Stimulated activated CD8-positive, alpha-beta memory T cell treated with anti-CD3 and anti-CD28 coated beads, Interleukin-4, amount 100 ng/mL, for 4 hours (primary cell): ENCODE results near the gene KIF16B.

ENCODE experiments used
- DNase-seq, 2 donors: peaks; one replicate each; pipeline ENCODE4 v3.0.0-alpha.2; 2020; ENCODE audit warnings: low read depth in 2 of 2, low spot score in 1 of 2

KIF16B gene

DNA sequence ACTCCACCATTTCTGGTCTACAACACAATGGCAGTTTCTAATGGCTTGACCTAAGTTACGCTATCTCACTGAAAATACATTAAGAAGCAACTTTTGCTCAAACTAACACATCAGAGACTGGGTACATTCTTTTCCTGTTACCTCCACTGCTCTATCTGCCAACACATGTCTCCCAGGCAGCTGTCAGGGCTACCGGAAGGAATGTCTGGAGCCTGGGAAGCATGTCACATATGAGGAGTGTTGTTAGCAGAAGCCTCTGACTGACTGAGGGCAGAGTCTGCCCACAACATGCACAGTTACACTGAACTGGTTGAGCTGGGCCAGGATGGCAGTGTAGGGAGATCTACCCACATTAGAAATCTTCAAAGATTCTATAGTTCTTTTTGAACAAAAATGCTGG, 264.5 kb downstream of the KIF16B start:
- DNase-seq = no peak

GRCh38 chr20:16302818-16303217, 270.4 kb downstream of the KIF16B start:
- no peak for DNase-seq

DNA sequence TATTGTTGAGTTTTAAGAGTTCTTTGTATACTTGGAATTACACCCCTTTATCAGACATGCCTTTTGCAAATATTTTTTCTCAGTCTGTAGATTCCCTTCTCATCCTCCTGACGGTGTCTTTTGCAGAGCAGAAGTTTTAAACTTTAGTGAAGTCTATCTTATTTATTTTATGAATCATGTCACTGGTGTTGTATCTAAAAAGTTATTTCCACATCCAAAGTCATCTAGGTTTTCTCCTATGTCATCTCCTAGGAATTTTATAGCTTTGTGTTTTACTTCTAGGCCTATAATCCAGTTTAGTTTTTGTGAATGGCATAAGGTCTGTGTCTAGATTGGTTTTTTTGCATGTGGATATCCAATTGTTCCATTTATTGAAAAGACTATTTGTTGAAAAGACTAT, 271.3 kb downstream of the KIF16B start:
- DNase-seq = no peak

- DNase-seq = no peak
These were observed 273.4 kb downstream of the KIF16B start for GRCh38 chr20:16299897-16300296.

DNA sequence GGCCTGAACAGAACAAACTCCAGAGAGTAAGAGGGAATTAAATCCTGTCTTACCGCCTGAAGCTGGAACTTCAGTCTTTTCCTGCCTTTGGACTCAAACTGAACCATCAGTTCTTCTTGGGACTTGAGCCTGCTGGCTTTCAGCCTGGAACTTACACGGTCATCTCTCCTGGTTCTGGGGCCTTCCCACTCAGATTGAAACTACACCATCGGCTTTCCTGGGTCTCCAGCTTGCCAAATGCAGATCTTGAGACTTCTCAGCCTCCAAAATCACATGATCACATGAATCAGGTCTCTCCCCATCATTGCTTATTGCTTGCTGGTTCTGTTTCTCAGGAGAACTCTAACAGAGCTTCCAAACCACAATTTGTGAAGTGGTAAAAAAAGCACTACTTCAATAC, 276.3 kb downstream of the KIF16B start:
- no peak for DNase-seq

- no peak for DNase-seq
These were observed 277.7 kb downstream of the KIF16B start for GRCh38 chr20:16295534-16295933.

- no peak for DNase-seq
These were observed 279.7 kb downstream of the KIF16B start for GRCh38 chr20:16293590-16293989.

GRCh38 chr20:16292226-16292880, 280.9 kb downstream of the KIF16B start:
- DNase-seq = no peak

- DNase-seq = no peak
These were observed 282.9 kb downstream of the KIF16B start for GRCh38 chr20:16290358-16290757.

GRCh38 chr20:16287776-16288175, 285.5 kb downstream of the KIF16B start:
- DNase-seq = no peak

GRCh38 chr20:16286601-16287000, 286.6 kb downstream of the KIF16B start:
- DNase-seq = no peak

GRCh38 chr20:16284385-16285100, 288.7 kb downstream of the KIF16B start:
- DNase-seq = no peak

- DNase-seq = no peak
These were observed 289.3 kb downstream of the KIF16B start for GRCh38 chr20:16283978-16284377.

DNA sequence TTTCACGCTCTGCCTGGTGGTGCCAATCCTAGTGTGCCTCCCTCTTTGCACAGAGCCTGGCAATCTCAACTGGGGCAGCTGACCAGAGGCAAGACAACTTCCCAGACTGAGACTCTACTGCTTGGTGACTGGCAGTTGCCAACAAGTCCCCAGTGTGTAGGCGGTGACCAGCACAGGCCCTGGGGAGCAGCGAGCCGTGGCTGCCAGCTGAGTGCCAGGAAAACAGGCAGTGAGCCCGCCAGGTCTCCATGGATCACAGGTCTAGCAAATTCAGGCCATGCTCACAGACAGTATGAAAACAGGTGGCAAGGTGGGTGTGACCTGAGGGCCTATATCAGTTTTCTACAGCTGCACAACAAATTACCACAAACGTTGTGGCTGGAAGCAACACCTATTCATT, 289.9 kb downstream of the KIF16B start:
- no peak for DNase-seq

DNA sequence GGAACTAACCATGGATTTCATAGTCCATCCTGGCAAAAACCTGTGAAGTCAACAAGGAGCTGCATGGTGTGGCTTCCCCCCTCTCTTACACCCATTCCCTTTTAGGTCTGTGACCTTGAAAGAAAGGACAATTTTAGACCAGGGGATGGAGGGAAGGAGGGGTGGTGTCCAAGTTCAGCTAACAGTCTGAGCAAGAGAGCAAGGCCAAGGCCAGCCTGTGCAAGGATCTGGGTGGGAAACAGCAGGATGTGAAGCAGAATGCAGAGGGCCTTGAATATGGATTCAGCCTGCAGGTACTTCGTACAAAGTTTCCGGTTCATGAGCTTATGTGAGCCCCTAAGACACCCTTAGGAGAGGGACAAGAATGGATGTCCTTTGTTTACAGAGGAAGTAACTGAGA, 293.0 kb downstream of the KIF16B start:
- no peak for DNase-seq

- no peak for DNase-seq
These were observed 293.9 kb downstream of the KIF16B start for GRCh38 chr20:16279320-16279719.

GRCh38 chr20:16273812-16274555, 299.3 kb downstream of the KIF16B start:
- no peak for DNase-seq

DNA sequence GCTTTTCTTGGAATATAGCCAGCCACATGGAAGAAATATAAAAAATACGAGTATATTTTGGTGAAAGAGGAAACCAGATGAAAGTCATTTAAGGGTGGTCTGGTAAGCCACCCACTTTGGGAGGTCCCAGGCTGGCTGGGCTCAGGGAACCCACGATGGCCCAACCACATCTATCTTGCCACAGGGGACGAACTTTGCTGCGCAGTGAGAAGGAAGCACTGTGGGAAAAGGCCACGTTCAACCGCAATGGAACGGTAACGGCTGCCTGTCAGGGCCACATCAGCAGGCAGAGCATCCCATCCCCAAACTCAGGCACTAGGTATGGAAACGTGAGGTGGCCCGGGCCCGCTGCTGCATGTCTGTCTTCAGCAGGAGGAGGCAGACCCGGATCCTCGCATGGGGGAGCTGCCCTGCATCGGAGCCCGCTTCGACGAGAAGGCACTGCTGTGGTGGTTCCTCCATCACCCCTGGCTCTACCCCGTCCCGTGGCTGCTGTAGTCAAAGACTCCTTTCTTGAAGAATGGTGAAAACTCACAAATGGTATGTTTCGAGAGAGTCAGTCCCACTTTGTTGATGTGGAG, 300.4 kb downstream of the KIF16B start:
- no peak for DNase-seq

- no peak for DNase-seq
These were observed 301.8 kb downstream of the KIF16B start for GRCh38 chr20:16271450-16271849.

- no peak for DNase-seq
These were observed 302.3 kb downstream of the KIF16B start for GRCh38 chr20:16270989-16271388.

DNA sequence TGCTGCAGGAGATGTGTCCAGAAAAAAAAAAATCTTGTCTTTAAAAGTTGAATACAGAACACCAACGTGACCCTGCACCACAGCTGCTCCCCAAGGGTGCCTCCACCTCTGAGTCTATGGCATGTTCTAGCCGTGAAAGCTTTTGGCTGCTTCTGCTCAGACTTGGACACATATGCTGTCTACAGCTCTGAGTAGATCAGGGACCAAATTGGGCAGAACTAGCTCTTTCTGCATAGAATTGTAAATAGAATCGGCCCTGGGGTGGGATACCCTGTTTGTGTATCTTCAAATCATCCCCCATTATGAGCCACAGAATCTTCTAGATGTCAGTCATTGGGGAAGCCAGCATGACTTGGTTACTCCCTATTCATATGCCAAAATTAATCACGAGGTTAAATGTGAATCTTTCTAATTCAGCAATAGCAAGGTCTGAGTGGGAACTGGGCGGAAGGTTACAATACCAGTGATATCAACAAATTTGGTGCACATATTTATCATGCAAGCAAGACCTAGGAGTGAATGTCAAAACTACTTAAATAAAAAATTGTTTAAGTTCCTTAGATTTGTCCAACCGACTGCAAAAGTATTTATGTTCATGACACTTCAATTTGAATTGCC, 302.8 kb downstream of the KIF16B start:
- DNase-seq = no peak
